Large intestine (tissue), 3 donors: ENCODE results near the gene NOL11. TPM values are rescaled to one million over a fixed set of nuclear protein-coding genes. Genes with fewer than 3 reads are reported as not detected.

Experiments
- DNase-seq, 2 donors: peaks; one replicate each; pipeline versions ENCODE4 v3.0.0 to v3.0.0-alpha.2; 2013
- H3K27ac ChIP-seq: one replicate; pipeline ENCODE4 v1.5.1; 2013; ENCODE audit warnings: low read length
- H3K27me3 ChIP-seq: 2 replicates; pipeline ENCODE4 v1.6.1; 2013; ENCODE audit warnings: low read length; ENCODE audit not compliant: control insufficient read depth, insufficient read depth
- H3K36me3 ChIP-seq: 2 replicates; pipeline ENCODE4 v1.6.1; 2013; ENCODE audit warnings: low read length; ENCODE audit not compliant: control insufficient read depth, insufficient read depth
- H3K4me1 ChIP-seq: one replicate; pipeline ENCODE4 v1.6.1; 2013; ENCODE audit warnings: low read length; ENCODE audit not compliant: control insufficient read depth, insufficient read depth
- H3K4me3 ChIP-seq: one replicate; pipeline ENCODE4 v1.5.1; 2013; ENCODE audit warnings: low read length
- H3K9me3 ChIP-seq: one replicate; pipeline ENCODE4 v1.6.1; 2013; ENCODE audit warnings: mild to moderate bottlenecking, low read depth, low read length, moderate library complexity; ENCODE audit not compliant: control insufficient read depth
- WGBS: methylation state at CpG from one replicate; pipeline ENCODE4 v1.1.5; 2013; ENCODE audit warnings: low lambda C conversion rate; ENCODE audit not compliant: insufficient coverage; 5-methylcytosine and 5-hydroxymethylcytosine counted together
- polyA plus RNA-seq: library from polyadenylated mRNA; unstranded; fragments of 120-200 nt; gene quantifications from one replicate; pipeline ENCODE4 v1.2.1, GENCODE V29; 2013

The NOL11 gene
- polyA plus RNA-seq, 1 donor, result 44.7 TPM

DNA sequence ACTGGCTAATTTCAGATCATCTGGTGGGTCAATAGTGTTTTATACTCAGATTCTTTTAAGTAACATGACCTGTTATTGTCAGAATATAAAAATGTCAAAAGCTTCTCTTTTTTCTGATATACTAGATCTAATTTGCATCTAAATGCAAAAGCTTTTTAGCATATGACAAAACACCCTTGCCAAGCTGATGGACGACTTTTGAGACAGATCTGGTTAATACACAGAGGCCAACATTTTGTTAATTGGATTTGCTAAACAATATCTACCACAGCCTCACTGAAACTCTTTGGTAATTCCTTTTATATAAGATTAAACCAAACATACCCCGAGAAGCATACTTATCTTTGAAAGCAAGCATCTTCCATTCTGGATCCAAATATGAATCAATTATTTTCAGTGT lies 10.3 kb upstream of the NOL11 start:
- 40% methylated on average over 1 of the region's 2 CpGs for WGBS
- H3K36me3 ChIP-seq, result no peaks in the 10 kb centered on the region
- no peak for DNase-seq
- no peaks in the 10 kb centered on the region for H3K4me1 ChIP-seq
- H3K9me3 ChIP-seq, result no peaks in the 10 kb centered on the region
- no peak overlapping the region for H3K27ac ChIP-seq
- no peaks in the 10 kb centered on the region for H3K27me3 ChIP-seq
- no peak overlapping the region for H3K4me3 ChIP-seq

DNA sequence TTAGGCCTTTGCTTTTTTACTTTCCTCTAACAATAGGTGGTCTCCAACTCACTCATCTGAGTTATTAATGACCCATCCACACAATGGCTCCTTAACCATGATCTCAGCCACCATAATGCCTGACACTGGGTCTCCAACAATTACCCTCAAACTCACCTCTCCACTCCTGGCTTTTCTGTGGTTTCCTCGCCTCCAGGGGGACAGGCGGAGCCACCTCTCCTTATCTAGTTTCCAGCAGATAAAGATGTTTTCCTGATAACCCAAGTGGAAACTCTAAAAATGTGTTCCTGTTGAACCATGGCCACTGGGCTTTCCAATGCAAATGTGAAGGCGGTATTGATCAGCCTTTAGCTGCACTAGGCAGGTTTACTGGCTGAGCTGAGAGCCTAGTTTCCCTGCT lies 9.4 kb upstream of the NOL11 start:
- WGBS, result no CpG with 5 or more reads among the region's 3 CpGs
- no peaks in the 10 kb centered on the region for H3K4me1 ChIP-seq
- DNase-seq, result no peak
- no peaks in the 10 kb centered on the region for H3K9me3 ChIP-seq
- H3K27me3 ChIP-seq, result no peaks in the 10 kb centered on the region
- H3K36me3 ChIP-seq, result no peaks in the 10 kb centered on the region
- H3K4me3 ChIP-seq, result no peak overlapping the region
- no peak overlapping the region for H3K27ac ChIP-seq

- no peaks in the 10 kb centered on the region for H3K9me3 ChIP-seq
- no peak for DNase-seq
- no peak overlapping the region for H3K4me3 ChIP-seq
- H3K36me3 ChIP-seq, result no peaks in the 10 kb centered on the region
- no peak overlapping the region for H3K27ac ChIP-seq
- H3K4me1 ChIP-seq, result no peaks in the 10 kb centered on the region
- WGBS, result 100% methylated on average over 1 of the region's 4 CpGs
- no peaks in the 10 kb centered on the region for H3K27me3 ChIP-seq
Measured at GRCh38 chr17:67711916-67712315, 5.8 kb upstream of the NOL11 start.

GRCh38 chr17:67712375-67712774 lies 5.4 kb upstream of the NOL11 start:
- Histone ChIP-seq H3K36me3 (no peaks in the 10 kb centered on the region), H3K27me3 (no peaks in the 10 kb centered on the region), H3K4me1 (no peaks in the 10 kb centered on the region), H3K4me3 (no peak overlapping the region), H3K9me3 (no peaks in the 10 kb centered on the region), H3K27ac (no peak overlapping the region)
- no peak for DNase-seq
- WGBS, result 90% methylated on average over 2 of the region's 4 CpGs

- 100% methylated on average over 1 of the region's 3 CpGs for WGBS
- H3K36me3 ChIP-seq, result no peaks in the 10 kb centered on the region
Measured at GRCh38 chr17:67713169-67713568, 4.6 kb upstream of the NOL11 start.

GRCh38 chr17:67716405-67716798 lies 1.3 kb upstream of the NOL11 start:
- no CpG with 5 or more reads among the region's 6 CpGs for WGBS

More at GRCh38 chr17:67713169-67713568, 4.6 kb upstream of the NOL11 start:
- no peak overlapping the region for H3K27ac ChIP-seq
- no peaks in the 10 kb centered on the region for H3K27me3 ChIP-seq
- no peak overlapping the region for H3K4me3 ChIP-seq
- no peaks in the 10 kb centered on the region for H3K9me3 ChIP-seq
- no peak for DNase-seq
- no peaks in the 10 kb centered on the region for H3K4me1 ChIP-seq

GRCh38 chr17:67717192-67717623 lies 528 bp upstream of the NOL11 start:
- H3K9me3 ChIP-seq, result no peaks in the 10 kb centered on the region
- peaks cover 19% of the 10 kb centered on the region for H3K36me3 ChIP-seq
- H3K4me3 ChIP-seq, result peak overlapping the region; percentile 95
- H3K27me3 ChIP-seq, result no peaks in the 10 kb centered on the region
- WGBS, result no CpG with 5 or more reads among the region's 5 CpGs
- H3K27ac ChIP-seq, result peak overlapping the region; percentile 77
- no peak for DNase-seq
- peaks cover 7% of the 10 kb centered on the region for H3K4me1 ChIP-seq

More at GRCh38 chr17:67716405-67716798, 1.3 kb upstream of the NOL11 start:
- Histone ChIP-seq H3K9me3 (no peaks in the 10 kb centered on the region), H3K4me3 (no peak overlapping the region), H3K36me3 (peaks cover 12% of the 10 kb centered on the region), H3K4me1 (peaks cover 7% of the 10 kb centered on the region), H3K27me3 (no peaks in the 10 kb centered on the region), H3K27ac (no peak overlapping the region)
- DNase-seq, result no peak

GRCh38 chr17:67718325-67718941 lies 697 bp downstream of the NOL11 start:
- H3K27ac ChIP-seq, result peak overlapping the region; percentile 90
- H3K27me3 ChIP-seq, result no peaks in the 10 kb centered on the region
- H3K4me3 ChIP-seq, result peak overlapping the region; percentile 95
- H3K4me1 ChIP-seq, result peaks cover 7% of the 10 kb centered on the region
- H3K9me3 ChIP-seq, result no peaks in the 10 kb centered on the region
- 0% methylated on average over 2 of the region's 16 CpGs for WGBS
- peaks cover 27% of the 10 kb centered on the region for H3K36me3 ChIP-seq
- peak in 1 of 2 donors; percentile 44 for DNase-seq

DNA sequence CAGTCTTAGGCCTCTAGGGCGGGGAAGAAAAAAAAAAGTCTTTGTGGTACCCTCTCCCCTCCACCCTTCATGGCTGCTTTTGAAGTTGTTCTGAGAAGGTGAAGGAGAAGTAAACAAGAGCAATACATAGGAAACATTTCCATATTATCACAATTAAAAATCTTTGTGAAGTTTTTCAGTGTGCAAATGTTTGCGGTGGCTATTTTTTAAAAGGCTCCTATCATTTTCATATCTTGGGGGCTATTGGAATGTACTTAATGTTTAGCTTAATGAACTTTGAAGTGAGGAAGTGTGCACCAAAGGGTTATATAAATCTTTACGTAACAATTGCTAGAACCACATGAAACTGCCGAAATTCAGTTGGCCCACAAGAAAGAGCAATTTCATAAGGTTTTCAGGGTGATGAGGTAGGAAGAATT lies 7.6 kb downstream of the NOL11 start:
- Histone ChIP-seq H3K27ac (no peak overlapping the region), H3K4me1 (peaks cover 9% of the 10 kb centered on the region), H3K36me3 (peaks cover 74% of the 10 kb centered on the region), H3K27me3 (no peaks in the 10 kb centered on the region), H3K9me3 (no peaks in the 10 kb centered on the region), H3K4me3 (no peak overlapping the region)
- 96% methylated on average over 3 of the region's 4 CpGs for WGBS
- no peak for DNase-seq

- Histone ChIP-seq H3K36me3 (peaks cover 74% of the 10 kb centered on the region), H3K27me3 (no peaks in the 10 kb centered on the region), H3K27ac (no peak overlapping the region), H3K4me3 (no peak overlapping the region), H3K9me3 (no peaks in the 10 kb centered on the region), H3K4me1 (peaks cover 9% of the 10 kb centered on the region)
- DNase-seq, result no peak
- no CpG with 5 or more reads among the region's 4 CpGs for WGBS
Measured at GRCh38 chr17:67725807-67726206, 8.1 kb downstream of the NOL11 start.
